H9 (cell line): ENCODE results near the gene EPHB6. TPM values are rescaled to one million over a fixed set of nuclear protein-coding genes. Genes with fewer than 3 reads are reported as not detected.

ENCODE experiments used
- DNase-seq: peaks from one replicate; pipeline ENCODE4 v3.0.0-alpha.2; 2017
- H2AFZ ChIP-seq: one replicate; pipeline ENCODE4 v1.6.1; 2013; ENCODE audit warnings: mild to moderate bottlenecking, low read length, control low read depth, moderate library complexity
- H2AK5ac ChIP-seq: 2 replicates; pipeline ENCODE4 v1.6.1; 2013; ENCODE audit warnings: low read length, control low read depth, mixed read lengths; ENCODE audit not compliant: insufficient read length
- H2BK120ac ChIP-seq: one replicate; pipeline ENCODE4 v1.6.1; 2013; ENCODE audit warnings: low read depth, mild to moderate bottlenecking, low read length, control low read depth, inconsistent platforms; ENCODE audit not compliant: poor library complexity, severe bottlenecking
- H2BK12ac ChIP-seq: 2 replicates; pipeline ENCODE4 v1.6.1; 2013; ENCODE audit warnings: low read length, control low read depth, mixed read lengths, low read depth; ENCODE audit not compliant: insufficient read length
- H2BK15ac ChIP-seq: 2 replicates; pipeline ENCODE4 v1.6.1; 2013; ENCODE audit warnings: low read depth, low read length, control low read depth
- H2BK20ac ChIP-seq: one replicate; pipeline ENCODE4 v1.6.1; 2013; ENCODE audit warnings: low read depth, mild to moderate bottlenecking, low read length, control low read depth, inconsistent platforms; ENCODE audit not compliant: poor library complexity, severe bottlenecking
- H2BK5ac ChIP-seq: 2 replicates; pipeline ENCODE4 v1.6.1; 2013; ENCODE audit warnings: low read length, control low read depth, mixed read lengths; ENCODE audit not compliant: insufficient read length
- H3K14ac ChIP-seq: 2 replicates; pipeline ENCODE4 v1.6.1; 2013; ENCODE audit warnings: low read length, control low read depth; ENCODE audit not compliant: insufficient read depth
- H3K18ac ChIP-seq: 2 replicates; pipeline ENCODE4 v1.6.1; 2013; ENCODE audit warnings: low read depth, mild to moderate bottlenecking, mixed read lengths, low read length, control low read depth; ENCODE audit not compliant: insufficient read length
- H3K23ac ChIP-seq: 2 replicates; pipeline ENCODE4 v1.6.1; 2013; ENCODE audit warnings: low read length, control low read depth, mixed read lengths, low read depth; ENCODE audit not compliant: insufficient read length
- H3K23me2 ChIP-seq: 2 replicates; pipeline ENCODE4 v1.6.1; 2013; ENCODE audit warnings: low read depth, mild to moderate bottlenecking, mixed read lengths, low read length, control low read depth; ENCODE audit not compliant: insufficient read length, poor library complexity, severe bottlenecking
- H3K27ac ChIP-seq: 2 replicates; pipeline ENCODE4 v1.5.1; 2013; ENCODE audit warnings: low read length, control low read depth, mixed read lengths, low read depth; ENCODE audit not compliant: insufficient read length
- H3K27me3 ChIP-seq: 2 replicates; pipeline ENCODE4 v1.6.1; 2013; ENCODE audit warnings: low read length, control low read depth, inconsistent platforms; ENCODE audit not compliant: insufficient read depth
- H3K4ac ChIP-seq: 2 replicates; pipeline ENCODE4 v1.6.1; 2013; ENCODE audit warnings: low read depth, mild to moderate bottlenecking, control low read depth, inconsistent platforms, low read length, moderate library complexity
- H3K4me1 ChIP-seq: 2 replicates; pipeline ENCODE4 v1.6.1; 2013; ENCODE audit warnings: low read length, control low read depth, inconsistent platforms; ENCODE audit not compliant: insufficient read depth
- H3K4me2 ChIP-seq: 2 replicates; pipeline ENCODE4 v1.6.1; 2013; ENCODE audit warnings: low read length, control low read depth, mixed read lengths; ENCODE audit not compliant: insufficient read length, insufficient read depth
- H3K56ac ChIP-seq: 2 replicates; pipeline ENCODE4 v1.6.1; 2013; ENCODE audit warnings: low read depth, mild to moderate bottlenecking, mixed read lengths, low read length, control low read depth; ENCODE audit not compliant: insufficient read length
- H3K79me1 ChIP-seq: 2 replicates; pipeline ENCODE4 v1.6.1; 2013; ENCODE audit warnings: low read depth, mild to moderate bottlenecking, moderate library complexity, low read length, control low read depth, inconsistent platforms; ENCODE audit not compliant: insufficient read depth, poor library complexity, severe bottlenecking
- H3K79me2 ChIP-seq: 2 replicates; pipeline ENCODE4 v1.6.1; 2013; ENCODE audit warnings: low read length, control low read depth, inconsistent platforms; ENCODE audit not compliant: insufficient read depth
- H3K9ac ChIP-seq: 2 replicates; pipeline ENCODE4 v1.6.1; 2013; ENCODE audit warnings: low read length, control low read depth, mixed read lengths; ENCODE audit not compliant: insufficient read length; ENCODE audit errors: extremely low read depth
- H3K9me3 ChIP-seq: one replicate; pipeline ENCODE4 v1.6.1; 2013; ENCODE audit warnings: low read depth, low read length, inconsistent platforms; ENCODE audit not compliant: control insufficient read depth
- H3T11ph ChIP-seq: one replicate; pipeline ENCODE4 v1.6.1; 2013; ENCODE audit warnings: mild to moderate bottlenecking, low read length, control low read depth, inconsistent platforms
- H4K20me1 ChIP-seq: one replicate; pipeline ENCODE4 v1.6.1; 2013; ENCODE audit not compliant: control insufficient read depth, insufficient read length, insufficient read depth
- H4K5ac ChIP-seq: 2 replicates; pipeline ENCODE4 v1.6.1; 2013; ENCODE audit warnings: low read depth, mild to moderate bottlenecking, mixed read lengths, low read length, control low read depth; ENCODE audit not compliant: insufficient read length
- H4K8ac ChIP-seq: replicated peaks from 2 replicates; pipeline ENCODE4 v1.6.1; 2013; ENCODE audit warnings: low read length, control low read depth, mixed read lengths, low read depth; ENCODE audit not compliant: insufficient read length
- H4K91ac ChIP-seq: 2 replicates; pipeline ENCODE4 v1.6.1; 2013; ENCODE audit warnings: low read depth, mild to moderate bottlenecking, moderate library complexity, mixed read lengths, low read length, control low read depth; ENCODE audit not compliant: insufficient read length
- H3K27ac Mint-ChIP-seq, 3 experiments: 2 replicates in 2 of 3; 3 replicates in 1 of 3; pipeline ENCODE4 v1.8.0; 2020 to 2021; ENCODE audit warnings: mixed read lengths in 3 of 3, mild to moderate bottlenecking in 1 of 3, moderate library complexity in 1 of 3
- H3K27me3 Mint-ChIP-seq: 2 replicates; pipeline ENCODE4 v1.8.0; 2021; ENCODE audit warnings: low read depth, mild to moderate bottlenecking, moderate library complexity, mixed read lengths
- H3K36me3 Mint-ChIP-seq, 3 experiments: 2 replicates in 2 of 3; 3 replicates in 1 of 3; pipeline ENCODE4 v1.8.0; 2020 to 2021; ENCODE audit warnings: low read depth in 3 of 3, mixed read lengths in 3 of 3; ENCODE audit not compliant: insufficient read depth in 1 of 3
- H3K4me1 Mint-ChIP-seq, 2 experiments: 2 replicates each; pipeline ENCODE4 v1.8.0; 2020; ENCODE audit warnings: mixed read lengths in 2 of 2
- H3K4me3 Mint-ChIP-seq, 2 experiments: 2 replicates in 1 of 2; 3 replicates in 1 of 2; pipeline ENCODE4 v1.8.0; 2020 to 2021; ENCODE audit warnings: mild to moderate bottlenecking in 2 of 2, mixed read lengths in 2 of 2, moderate library complexity in 1 of 2
- H3K9me3 Mint-ChIP-seq, 2 experiments: 2 replicates in 1 of 2; 3 replicates in 1 of 2; pipeline ENCODE4 v1.8.0; 2020; ENCODE audit warnings: mild to moderate bottlenecking in 2 of 2, mixed read lengths in 2 of 2, moderate library complexity in 1 of 2
- CTCF ChIP-seq: fragments of 200-600 bp; sonication (generic); conservative IDR thresholded peaks from 3 replicates; pipeline ENCODE4 v1.8.0; 2021; ENCODE audit warnings: antibody characterized with exemption, mild to moderate bottlenecking
- WGBS: extraction: QIAGEN DNeasy Blood & Tissue Kit; methylation state at CpG from one replicate; pipeline ENCODE4 v1.1.7; 2013; ENCODE audit warnings: missing lambda C conversion rate, low lambda C conversion rate, mixed read lengths; ENCODE audit not compliant: insufficient read length; ENCODE audit errors: extremely low coverage; 5-methylcytosine and 5-hydroxymethylcytosine counted together
- total RNA-seq: library from RNA; stranded (reverse); gene quantifications from 2 replicates; pipeline ENCODE4 v1.2.1, GENCODE V29; 2021

The EPHB6 gene
- total RNA-seq, 1 experiment from 2014 or later, result 9.7 TPM

DNA sequence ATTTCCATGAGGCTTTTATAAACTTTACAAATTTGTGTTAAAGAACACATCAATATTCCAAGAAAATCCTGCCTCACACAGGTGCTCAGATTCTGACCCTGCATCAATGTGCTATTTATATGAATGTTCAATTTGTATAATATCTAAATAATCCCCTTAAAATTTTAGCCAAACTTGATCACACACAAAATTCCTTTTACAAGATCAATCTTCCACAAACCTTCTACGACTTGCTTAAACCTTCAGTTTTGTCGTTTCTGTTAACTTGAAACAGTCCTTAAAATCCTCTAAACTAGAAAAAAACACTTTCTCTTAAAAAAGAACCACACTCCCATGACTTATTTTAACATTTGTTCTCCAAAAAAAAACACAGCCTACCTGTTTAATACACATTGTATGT is 50.9 kb downstream of the EPHB6 start:
- Histone ChIP-seq H2AK5ac (no peak overlapping the region), H3K27me3 (no peaks in the 10 kb centered on the region; the same call in 1 of the 2 replicates), H4K5ac (no peak overlapping the region), H2AFZ (no peak overlapping the region), H3K9me3 (peaks cover 11% of the 10 kb centered on the region), H3K4me2 (no peak overlapping the region), H4K91ac (no peak overlapping the region), H4K20me1 (no peaks in the 10 kb centered on the region), H3K79me1 (no peaks in the 10 kb centered on the region), H3K79me2 (no peaks in the 10 kb centered on the region), H3K4me1 (no peaks in the 10 kb centered on the region), H2BK5ac (no peak overlapping the region), H2BK120ac (no peak overlapping the region), H3K27ac (no peak overlapping the region), H3K23ac (no peak overlapping the region), H3K9ac (no peak overlapping the region), H3K4ac (no peak overlapping the region), H4K8ac (no peak overlapping the region), H3T11ph (no peak overlapping the region), H2BK20ac (no peak overlapping the region), H2BK12ac (no peak overlapping the region), H3K18ac (no peak overlapping the region), H3K14ac (no peak overlapping the region), H3K23me2 (no peaks in the 10 kb centered on the region), H3K56ac (no peak overlapping the region), H2BK15ac (no peak overlapping the region)
- Mint-ChIP-seq H3K4me1 (peaks cover 13% of the 10 kb centered on the region in 2 experiments), H3K27me3 (peaks cover 10% of the 10 kb centered on the region), H3K27ac (no peak overlapping the region), H3K9me3 (peaks cover 30 to 35% of the 10 kb centered on the region in 2 experiments), H3K36me3 (peaks cover 3 to 25% (median 7%) of the 10 kb centered on the region in 3 experiments; a peak in 6 of 7 replicates), H3K4me3 (no peak overlapping the region)
- no CpG with 5 or more reads among the region's 2 CpGs for WGBS
- TF ChIP-seq CTCF, result no peak
- DNase-seq, result no peak
